Panc1 (cell line): ENCODE results near the gene ZBTB7C. TPM values are rescaled to one million over a fixed set of nuclear protein-coding genes. Genes with fewer than 3 reads are reported as not detected.

Experiments used
- ATAC-seq: fragments of 200-7000 bp; cut with Tn5 transposase; 2 replicates; pipeline ENCODE4 v1.9.1; 2020; ENCODE audit warnings: mild to moderate bottlenecking, moderate library complexity
- BruUV-seq: library from RNA; stranded (reverse); fragments of 400-500 nt; replicated peaks from 2 replicates; lab custom pipeline; 2021; lab: Mats Ljungman, UMichigan
- CTCF ChIA-PET: fragments of 300-600 bp; sonication (Branson Sonifier 250); formaldehyde crosslinking; loops from one replicate; lab custom pipeline; 2022; ENCODE audit warnings: antibody characterized with exemption; lab: Charles Lee
- POLR2A ChIA-PET: fragments of 300-600 bp; sonication (Branson Sonifier 250); formaldehyde crosslinking; loops from one replicate; lab custom pipeline; 2022; ENCODE audit warnings: antibody characterized with exemption; lab: Charles Lee
- DNase-seq: peaks from one replicate; pipeline ENCODE4 v3.0.0-alpha.2; 2010; ENCODE audit warnings: low read depth, low spot score
- H3K27ac ChIP-seq: 2 replicates; pipeline ENCODE4 v1.5.1; 2011; ENCODE audit warnings: mild to moderate bottlenecking, low read length, inconsistent platforms
- H3K27me3 ChIP-seq: fragments of 200-500 bp; sonication (Bioruptor generic); 2 replicates; pipeline ENCODE4 v1.6.0; 2014; ENCODE audit warnings: low read length, inconsistent platforms; ENCODE audit not compliant: control insufficient read depth, insufficient read depth
- H3K36me3 ChIP-seq: fragments of 200-500 bp; sonication (Bioruptor generic); 2 replicates; pipeline ENCODE4 v1.5.1; 2014; ENCODE audit warnings: inconsistent platforms, mild to moderate bottlenecking, low read length, moderate library complexity; ENCODE audit not compliant: control insufficient read depth, insufficient read depth
- H3K4me1 ChIP-seq: 2 replicates; pipeline ENCODE4 v1.5.1; 2011; ENCODE audit warnings: inconsistent platforms, mild to moderate bottlenecking, low read length, moderate library complexity; ENCODE audit not compliant: control insufficient read depth, insufficient read depth
- H3K4me3 ChIP-seq, 2 experiments: 2 replicates each; pipeline ENCODE4 v1.5.1; 2011 to 2012; ENCODE audit warnings: low read depth in 2 of 2, low read length in 2 of 2, mild to moderate bottlenecking in 2 of 2, inconsistent platforms in 1 of 2, moderate library complexity in 1 of 2
- H3K9me3 ChIP-seq: fragments of 200-500 bp; sonication (Bioruptor generic); 2 replicates; pipeline ENCODE4 v1.5.1; 2014; ENCODE audit warnings: low read depth, mild to moderate bottlenecking, inconsistent platforms, low read length, moderate library complexity; ENCODE audit not compliant: control insufficient read depth, insufficient read depth
- CTCF ChIP-seq: fragments of 450-650 bp; IDR thresholded peaks from 2 replicates; pipeline ENCODE4 v1.5.1; 2017; ENCODE audit warnings: mild to moderate bottlenecking
- POLR2AphosphoS5 ChIP-seq: IDR thresholded peaks from 2 replicates; pipeline ENCODE4 v1.6.1; 2012; ENCODE audit warnings: mild to moderate bottlenecking, low read depth, low read length, moderate library complexity
- REST ChIP-seq, 2 experiments: IDR thresholded peaks; 2 replicates each; pipeline ENCODE4 v1.6.1; 2011 to 2012; ENCODE audit warnings: low read depth in 2 of 2, control low read depth in 1 of 2, low read length in 1 of 2, mild to moderate bottlenecking in 1 of 2, moderate library complexity in 1 of 2; ENCODE audit not compliant: insufficient read depth in 1 of 2
- SIN3A ChIP-seq: IDR thresholded peaks from 2 replicates; pipeline ENCODE4 v1.6.1; 2012; ENCODE audit warnings: low read depth, mild to moderate bottlenecking, low read length, moderate library complexity, borderline replicate concordance; ENCODE audit not compliant: insufficient read depth
- TCF7L2 ChIP-seq: IDR thresholded peaks from 2 replicates; pipeline ENCODE4 v1.6.1; 2011; ENCODE audit warnings: mild to moderate bottlenecking, low read depth, low read length, inconsistent platforms
- in situ Hi-C: cut with HindIII; loops from 2 replicates; pipeline ENCODE4 v1.10.0; 2016; ENCODE audit warnings: low sequenced_read_pairs, low pct_unique_long_range_greater_than_20kb
- intact Hi-C: fragments of 100-400 bp; cut with micrococcal nuclease; formaldehyde crosslinking; loops from one replicate; pipeline ENCODE4 v1.10.0; 2022; ENCODE audit not compliant: unreplicated experiment
- total RNA-seq: library from RNA; stranded (reverse); gene quantifications from one replicate; pipeline ENCODE4 v1.2.1, GENCODE V29; 2021; ENCODE audit not compliant: unreplicated experiment

Gene ZBTB7C
- total RNA-seq, 1 experiment from 2014 or later = 0.03 TPM

GRCh38 chr18:48079885-48080284 lies 329.3 kb downstream of the ZBTB7C start:
- in situ Hi-C loops (no loop called here), intact Hi-C loops (no loop called here)
- no TSS peak for BruUV-seq
- no peaks in the 10 kb centered on the region for H3K9me3 ChIP-seq
- peak; percentile 34; the same call in 1 of the 2 replicates for ATAC-seq
- TF ChIP-seq TCF7L2 (no peak), CTCF (no peak), REST (IDR thresholded peaks at IDR 0.05; ENCODE audit: insufficient read depth in 1 of 2, low read depth in 2 of 2, low read length in 1 of 2) (no peak), POLR2AphosphoS5 (no peak), SIN3A (no peak)
- CTCF ChIA-PET = no interaction called here
- POLR2A ChIA-PET = no interaction called here
- H3K27me3 ChIP-seq = no peaks in the 10 kb centered on the region
- DNase-seq = no peak
- no peaks in the 10 kb centered on the region for H3K36me3 ChIP-seq
- H3K4me3 ChIP-seq = no peak overlapping the region
- H3K4me1 ChIP-seq = no peaks in the 10 kb centered on the region
- no peak overlapping the region for H3K27ac ChIP-seq

GRCh38 chr18:48078448-48078847 lies 330.7 kb downstream of the ZBTB7C start:
- Histone ChIP-seq H3K9me3 (no peaks in the 10 kb centered on the region), H3K4me1 (no peaks in the 10 kb centered on the region), H3K4me3 (no peak overlapping the region), H3K36me3 (no peaks in the 10 kb centered on the region), H3K27ac (no peak overlapping the region), H3K27me3 (no peaks in the 10 kb centered on the region)
- no TSS peak for BruUV-seq
- in situ Hi-C loops = no loop called here
- intact Hi-C loops = no loop called here
- CTCF ChIA-PET = no interaction called here
- ATAC-seq (no peak), DNase-seq (no peak)
- POLR2A ChIA-PET = no interaction called here
- no peak for TF ChIP-seq CTCF
- no peak for TF ChIP-seq SIN3A
- no peak for TF ChIP-seq TCF7L2
- TF ChIP-seq POLR2AphosphoS5 = no peak
- no peak for TF ChIP-seq REST (IDR thresholded peaks at IDR 0.05; ENCODE audit: insufficient read depth in 1 of 2, low read depth in 2 of 2, low read length in 1 of 2)
